ENCODE measurements around the gene GRM5. TPM values are rescaled to one million over a fixed set of nuclear protein-coding genes. Genes with fewer than 3 reads are reported as not detected.
"Not testable (repeated sequence)": the region's sequence is repeated elsewhere in the genome, so short reads cannot be mapped to it uniquely, and the experiment has no call there.

GRM5 gene
- total RNA-seq, 3 donors from 2014 or later = not detected

DNA sequence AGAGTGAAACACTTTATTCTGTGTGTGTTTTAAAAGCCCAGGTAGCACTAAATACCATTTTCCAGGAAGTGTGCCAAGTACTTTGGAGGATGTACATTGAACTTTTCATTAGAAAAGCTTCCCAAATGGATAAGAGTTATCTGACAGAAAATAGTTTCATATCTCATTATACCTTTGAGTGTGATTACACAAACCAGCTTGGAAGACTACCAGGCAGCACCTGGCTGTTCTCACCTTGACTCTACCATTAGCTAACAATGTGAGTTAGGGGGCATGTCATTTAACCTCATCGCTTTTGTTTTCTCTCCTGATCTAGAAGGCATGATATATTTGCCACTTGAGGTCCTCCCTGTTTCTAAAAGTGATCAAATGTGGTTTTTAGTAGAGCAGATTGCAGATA lies 50.2 kb downstream of the GRM5 start:
- no peaks in the 10 kb centered on the region for H3K36me3 ChIP-seq (ENCODE audit: low read depth)
- TF ChIP-seq, protein P1, sequence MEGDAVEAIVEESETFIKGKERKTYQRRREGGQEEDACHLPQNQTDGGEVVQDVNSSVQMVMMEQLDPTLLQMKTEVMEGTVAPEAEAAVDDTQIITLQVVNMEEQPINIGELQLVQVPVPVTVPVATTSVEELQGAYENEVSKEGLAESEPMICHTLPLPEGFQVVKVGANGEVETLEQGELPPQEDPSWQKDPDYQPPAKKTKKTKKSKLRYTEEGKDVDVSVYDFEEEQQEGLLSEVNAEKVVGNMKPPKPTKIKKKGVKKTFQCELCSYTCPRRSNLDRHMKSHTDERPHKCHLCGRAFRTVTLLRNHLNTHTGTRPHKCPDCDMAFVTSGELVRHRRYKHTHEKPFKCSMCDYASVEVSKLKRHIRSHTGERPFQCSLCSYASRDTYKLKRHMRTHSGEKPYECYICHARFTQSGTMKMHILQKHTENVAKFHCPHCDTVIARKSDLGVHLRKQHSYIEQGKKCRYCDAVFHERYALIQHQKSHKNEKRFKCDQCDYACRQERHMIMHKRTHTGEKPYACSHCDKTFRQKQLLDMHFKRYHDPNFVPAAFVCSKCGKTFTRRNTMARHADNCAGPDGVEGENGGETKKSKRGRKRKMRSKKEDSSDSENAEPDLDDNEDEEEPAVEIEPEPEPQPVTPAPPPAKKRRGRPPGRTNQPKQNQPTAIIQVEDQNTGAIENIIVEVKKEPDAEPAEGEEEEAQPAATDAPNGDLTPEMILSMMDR (IDR thresholded peaks at IDR 0.05) = no peak
- no peak for ATAC-seq
- no peaks in the 10 kb centered on the region for H3K4me1 ChIP-seq (ENCODE audit: low read depth)
- H3K9me3 ChIP-seq = no peaks in the 10 kb centered on the region
- no peak for DNase-seq
- H3K4me3 ChIP-seq = no peak overlapping the region
- intact Hi-C loops (cut with DNase I, micrococcal nuclease) = no loop called here

DNA sequence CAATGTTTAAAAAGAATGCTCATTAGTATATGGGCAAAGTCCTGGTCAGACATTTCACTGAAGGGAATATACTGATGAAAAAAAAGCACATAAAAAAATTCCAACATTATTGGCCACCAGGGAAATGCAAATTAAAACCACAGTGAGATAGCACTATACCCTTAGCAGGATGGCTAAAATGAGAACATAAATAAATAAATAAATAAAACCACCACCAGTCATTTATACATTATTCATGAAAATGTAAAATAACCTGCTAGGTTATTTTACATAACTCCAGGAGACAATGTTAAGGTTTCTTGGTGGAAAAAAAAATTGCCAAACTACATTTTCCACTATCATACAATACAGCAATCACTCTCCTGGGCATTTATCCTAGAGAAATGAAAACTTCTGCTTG lies 64.9 kb downstream of the GRM5 start:
- DNase-seq; H3K4me3 ChIP-seq; H3K4me1 ChIP-seq (ENCODE audit: low read depth); ATAC-seq; intact Hi-C loops (cut with DNase I, micrococcal nuclease); H3K36me3 ChIP-seq (ENCODE audit: low read depth); H3K9me3 ChIP-seq: not testable (repeated sequence)

DNA sequence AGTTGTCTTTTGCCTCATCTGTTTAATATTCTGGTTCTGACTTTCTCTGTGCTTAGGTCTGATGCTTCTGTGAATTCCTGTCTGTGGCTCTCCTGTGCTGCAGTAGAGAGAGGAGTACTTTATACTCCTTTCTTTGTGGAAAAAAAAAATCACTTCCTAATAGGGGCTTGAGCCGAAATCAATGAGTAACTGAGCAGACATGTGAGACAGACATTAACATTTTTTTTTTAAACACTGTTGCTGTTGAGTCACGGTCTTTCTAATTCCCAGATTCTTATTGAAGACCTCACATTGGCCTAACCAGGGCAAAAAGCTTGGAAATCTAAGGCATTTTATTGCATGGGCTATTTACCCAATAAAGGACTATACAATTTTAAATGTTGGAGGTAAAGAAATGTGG lies 86.1 kb downstream of the GRM5 start:
- DNase-seq = no peak
- Histone ChIP-seq H3K4me1 (ENCODE audit: low read depth) (no peaks in the 10 kb centered on the region), H3K36me3 (ENCODE audit: low read depth) (no peaks in the 10 kb centered on the region), H3K4me3 (no peak overlapping the region), H3K9me3 (no peaks in the 10 kb centered on the region)
- TF ChIP-seq, protein P1 (IDR thresholded peaks at IDR 0.05) = no peak
- no peak for ATAC-seq
- intact Hi-C loops (cut with DNase I, micrococcal nuclease) = no loop called here

DNA sequence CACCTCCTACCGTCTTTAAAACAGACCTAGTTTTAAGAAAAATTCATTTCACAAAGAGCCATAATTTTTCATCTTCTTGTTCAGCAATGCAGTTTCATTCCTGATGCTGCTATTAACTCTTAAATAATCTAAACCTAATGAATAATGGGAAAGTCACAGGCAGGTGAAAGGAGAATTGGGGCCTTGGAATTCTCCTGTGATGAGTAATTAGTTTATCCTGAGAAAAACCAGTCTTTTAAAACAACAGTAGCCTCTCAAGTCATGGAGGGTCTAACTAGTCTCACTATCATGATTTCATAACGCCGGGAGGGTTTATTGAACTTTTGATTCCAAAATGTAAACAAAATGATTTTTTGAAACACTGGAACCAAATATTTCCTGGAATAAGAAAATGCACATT lies 86.8 kb downstream of the GRM5 start:
- intact Hi-C loops (cut with DNase I, micrococcal nuclease); H3K4me3 ChIP-seq; H3K4me1 ChIP-seq (ENCODE audit: low read depth); H3K36me3 ChIP-seq (ENCODE audit: low read depth); H3K9me3 ChIP-seq; ATAC-seq; DNase-seq: not testable (repeated sequence)

DNA sequence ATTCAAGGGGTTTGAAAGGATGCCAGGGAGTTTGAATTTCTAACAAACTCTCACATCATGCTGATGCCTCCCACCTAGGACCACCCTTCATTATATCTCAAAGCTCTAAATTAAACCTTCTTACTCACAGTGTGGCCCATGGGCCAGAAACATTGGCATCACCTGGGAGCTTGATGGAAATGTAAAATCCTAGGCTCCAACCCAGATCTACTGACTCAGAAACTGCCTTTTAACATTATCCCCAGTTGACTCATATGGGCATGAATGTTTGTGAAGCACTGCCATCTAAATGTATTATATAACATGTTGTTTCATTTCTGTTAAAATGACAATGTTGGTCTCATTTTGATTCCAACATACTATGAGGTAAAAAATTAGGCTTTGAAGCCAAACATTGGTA lies 90.3 kb downstream of the GRM5 start:
- H3K4me3 ChIP-seq; intact Hi-C loops (cut with DNase I, micrococcal nuclease); H3K4me1 ChIP-seq (ENCODE audit: low read depth); ATAC-seq; H3K9me3 ChIP-seq; DNase-seq; H3K36me3 ChIP-seq (ENCODE audit: low read depth): not testable (repeated sequence)

DNA sequence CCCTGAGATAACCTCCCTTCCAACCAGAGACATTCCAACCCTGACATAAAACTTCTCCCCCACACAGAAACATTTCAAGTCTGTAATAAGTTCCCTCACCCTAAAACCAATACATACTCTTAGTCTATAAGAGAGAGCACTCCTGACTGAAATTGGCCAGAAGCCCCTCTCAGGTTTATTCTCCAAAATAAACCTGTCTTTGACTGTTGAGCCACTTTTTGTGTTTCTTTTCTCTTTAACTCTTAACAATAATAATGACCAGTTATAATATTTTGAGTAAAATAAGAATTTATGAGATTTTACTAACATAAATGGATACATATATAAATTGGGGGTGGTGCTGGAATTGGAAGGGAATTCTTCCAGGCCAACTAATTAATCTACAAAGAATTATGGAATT lies 93.6 kb downstream of the GRM5 start:
- intact Hi-C loops (cut with DNase I, micrococcal nuclease) = no loop called here
- Histone ChIP-seq H3K9me3 (no peaks in the 10 kb centered on the region), H3K36me3 (ENCODE audit: low read depth) (no peaks in the 10 kb centered on the region), H3K4me1 (ENCODE audit: low read depth) (no peaks in the 10 kb centered on the region), H3K4me3 (no peak overlapping the region)
- TF ChIP-seq, protein P1 (IDR thresholded peaks at IDR 0.05) = no peak
- ATAC-seq (no peak), DNase-seq (no peak)

DNA sequence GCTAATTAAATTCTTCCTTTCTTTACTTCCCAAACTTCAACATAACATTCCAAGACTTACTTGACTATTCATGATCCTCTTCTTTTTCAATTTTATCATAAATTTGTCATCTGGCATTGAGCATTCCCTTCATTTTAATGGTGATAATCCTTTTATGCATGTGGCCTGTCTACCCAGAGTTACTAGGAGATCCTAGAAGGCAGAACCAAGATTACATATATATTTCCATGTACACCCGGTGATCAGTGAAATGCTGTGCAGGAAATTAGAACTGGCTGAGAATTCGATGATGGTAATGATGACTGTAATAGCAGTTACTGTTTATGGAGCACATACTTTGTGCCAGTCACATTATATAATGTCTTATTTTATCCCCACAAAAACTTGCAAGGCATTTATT lies 104.2 kb downstream of the GRM5 start:
- ATAC-seq; H3K36me3 ChIP-seq (ENCODE audit: low read depth); intact Hi-C loops (cut with DNase I, micrococcal nuclease); H3K9me3 ChIP-seq; DNase-seq; H3K4me3 ChIP-seq; H3K4me1 ChIP-seq (ENCODE audit: low read depth): not testable (repeated sequence)

DNA sequence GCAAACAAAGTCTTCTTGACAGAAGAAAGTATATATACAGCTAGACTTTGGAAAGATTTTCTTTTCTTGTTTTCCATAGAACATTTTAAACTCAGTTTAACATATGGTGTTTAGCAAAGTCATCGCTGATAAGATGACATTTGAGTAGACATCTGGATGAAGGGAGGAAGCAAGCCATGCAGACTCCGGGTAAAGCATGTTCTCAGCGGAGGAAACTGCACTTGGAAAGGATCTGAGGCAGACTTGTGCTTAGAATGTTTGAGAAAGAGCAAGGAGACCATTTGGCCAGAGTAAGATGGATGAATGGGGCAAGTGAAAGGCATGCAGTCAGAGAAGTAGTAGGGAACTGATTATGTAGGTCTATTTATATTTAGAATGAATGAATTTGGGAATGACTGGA lies 105.9 kb downstream of the GRM5 start:
- H3K36me3 ChIP-seq (ENCODE audit: low read depth); ATAC-seq; DNase-seq: not testable (repeated sequence)

More for the DNA sequence above, 105.9 kb downstream of the GRM5 start:
- H3K4me1 ChIP-seq (ENCODE audit: low read depth); intact Hi-C loops (cut with DNase I, micrococcal nuclease); H3K4me3 ChIP-seq; H3K9me3 ChIP-seq: not testable (repeated sequence)
